LHCN-M2 (cell line): ENCODE measurements around the gene B4GALT6. TPM values are rescaled to one million over a fixed set of nuclear protein-coding genes. Genes with fewer than 3 reads are reported as not detected.

ENCODE experiments used
- DNase-seq: peaks from one replicate; pipeline ENCODE4 v3.0.0-alpha.2; 2012; ENCODE audit warnings: low read depth
- total RNA-seq: library from RNA; depleted of rRNA; stranded (reverse); fragments of >200 nt; gene quantifications from 2 replicates; pipeline ENCODE4 v1.2.3, GENCODE V29; 2014

B4GALT6 gene
- total RNA-seq, 1 experiment from 2014 or later = not detected

DNA sequence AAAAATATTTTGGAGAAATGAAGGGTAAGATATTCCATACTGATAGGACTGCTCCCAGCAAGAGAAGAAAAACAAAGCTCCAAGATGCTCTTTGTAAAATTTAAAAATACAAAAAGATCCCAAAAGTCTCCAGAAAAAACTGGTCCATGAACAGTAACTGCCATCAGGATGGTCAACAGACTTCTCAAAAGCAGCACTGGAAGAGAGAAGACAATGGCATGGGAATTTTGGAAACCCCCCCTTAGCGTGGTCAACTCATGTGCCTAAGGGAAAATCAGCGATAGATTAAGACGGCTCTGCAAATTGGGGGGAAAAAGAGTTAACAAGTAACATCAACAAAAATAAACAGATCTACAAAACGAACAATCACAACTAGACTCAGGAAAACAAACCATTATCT is 23.6 kb downstream of the B4GALT6 start:
- DNase-seq = no peak

GRCh38 chr18:31659576-31660177 is 24.7 kb downstream of the B4GALT6 start:
- DNase-seq = no peak

GRCh38 chr18:31658670-31659575 is 25.5 kb downstream of the B4GALT6 start:
- DNase-seq = no peak

DNA sequence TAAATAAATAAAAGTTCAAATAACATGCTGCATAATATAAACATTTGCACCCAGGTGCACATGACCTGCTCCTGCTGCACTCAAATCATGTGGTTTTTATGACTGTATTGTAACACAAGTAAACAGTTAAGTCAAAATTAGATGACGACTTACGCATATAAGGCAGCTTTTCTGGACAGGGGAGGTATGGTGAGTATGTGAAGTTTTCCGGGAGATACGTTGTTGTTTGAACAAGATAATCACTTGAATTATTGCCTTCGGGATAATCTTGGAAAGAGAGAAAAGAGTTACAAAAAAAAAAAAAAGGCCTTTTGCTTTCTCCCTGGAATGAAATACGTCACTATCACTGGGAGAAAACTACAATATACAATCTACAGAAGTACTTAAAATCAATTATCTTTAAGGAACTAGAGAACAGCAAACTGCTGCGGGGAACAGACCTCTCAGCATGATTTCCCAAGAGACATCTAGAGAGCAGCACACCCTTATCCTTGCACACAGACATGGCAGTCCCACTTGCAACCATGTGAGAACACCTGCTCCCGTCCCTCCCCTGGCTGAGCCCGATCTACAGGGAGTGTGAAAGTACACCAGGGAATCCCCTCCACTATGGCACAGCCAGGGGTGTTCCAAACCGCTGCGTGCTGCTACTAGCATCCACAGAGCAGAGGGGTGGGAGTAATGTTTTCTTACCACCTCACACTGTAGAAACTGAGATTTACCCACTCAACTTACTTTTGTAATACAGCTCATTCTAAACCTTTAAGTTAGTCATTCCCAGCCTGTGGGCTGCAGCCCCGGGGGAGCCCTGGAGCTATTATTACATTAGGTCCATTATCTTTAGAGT is 26.3 kb downstream of the B4GALT6 start:
- DNase-seq = no peak

DNA sequence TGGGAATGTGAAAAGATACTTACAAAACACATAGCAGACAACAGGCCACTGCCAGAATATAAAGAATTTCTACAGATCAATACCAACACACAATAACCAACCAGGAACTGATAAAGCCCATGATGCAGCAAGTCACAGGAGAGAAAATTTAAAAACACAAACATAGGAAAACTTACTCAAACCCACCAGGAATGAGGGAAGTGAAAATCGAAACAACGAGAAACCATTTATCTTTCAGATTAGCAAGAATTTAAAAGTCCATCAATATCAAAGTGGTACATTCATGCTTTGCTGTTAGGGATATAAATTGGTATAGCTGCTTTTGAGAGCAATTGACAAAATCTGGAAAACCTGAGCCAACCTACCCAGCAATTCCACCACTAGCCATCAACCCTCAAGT is 27.6 kb downstream of the B4GALT6 start:
- no peak for DNase-seq

DNA sequence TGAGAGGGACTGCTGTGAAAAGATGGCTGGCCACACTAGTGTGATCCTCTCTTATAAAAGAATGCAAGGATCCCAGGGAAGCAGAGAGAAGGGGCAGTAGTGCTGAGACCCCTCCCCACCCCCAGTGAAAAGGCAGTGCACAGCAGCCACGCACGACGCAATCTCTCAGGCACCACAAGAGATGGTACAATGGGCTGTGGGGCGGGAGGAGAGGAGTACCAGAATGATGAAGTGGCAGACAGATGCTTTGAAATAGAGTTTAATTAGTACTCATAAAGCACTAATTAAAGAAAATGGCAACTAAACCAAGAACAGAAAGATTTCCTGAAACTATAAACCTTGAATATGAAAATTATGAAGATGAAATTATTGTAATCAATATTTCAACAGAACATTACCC is 29.0 kb downstream of the B4GALT6 start:
- no peak for DNase-seq

GRCh38 chr18:31652877-31653276 is 31.5 kb downstream of the B4GALT6 start:
- DNase-seq = no peak

DNA sequence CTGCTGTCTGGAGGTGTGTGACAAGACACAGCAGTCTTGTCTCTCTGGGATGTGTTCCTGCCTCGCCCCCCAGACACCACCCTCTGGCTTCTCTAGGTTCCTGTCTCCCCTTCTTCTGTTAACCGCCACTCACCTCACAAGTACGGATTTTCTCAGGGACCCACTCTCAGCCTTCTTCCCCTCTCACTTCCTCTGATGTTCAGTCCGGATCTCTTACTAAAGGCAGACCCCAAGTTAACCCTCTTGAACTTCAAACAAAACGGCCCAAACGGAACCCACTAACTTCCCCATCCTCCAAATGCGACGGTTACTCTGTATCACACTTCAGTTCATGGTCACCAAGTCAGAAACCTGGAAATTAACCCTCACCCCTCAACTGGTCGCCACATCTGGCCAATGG is 32.0 kb downstream of the B4GALT6 start:
- no peak for DNase-seq

DNA sequence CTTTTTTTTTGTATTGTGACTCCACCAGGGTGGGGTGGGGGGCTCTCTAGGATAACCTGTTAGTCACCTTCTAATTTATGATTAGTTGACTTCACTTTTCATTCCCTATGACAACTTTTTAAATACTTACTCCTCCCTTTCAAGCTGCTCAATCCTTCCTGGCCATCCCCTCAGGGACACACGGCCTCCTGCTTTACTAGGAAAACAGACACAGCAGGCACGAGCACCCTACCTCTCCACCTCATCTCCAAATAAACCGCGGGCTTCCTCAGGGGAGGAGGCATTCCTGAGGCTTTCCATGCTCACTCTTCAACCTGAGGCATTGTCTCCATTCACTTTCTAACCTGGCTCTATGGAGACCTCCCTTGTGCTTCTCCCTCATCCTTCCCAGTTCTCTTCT is 33.0 kb downstream of the B4GALT6 start:
- DNase-seq = no peak

DNA sequence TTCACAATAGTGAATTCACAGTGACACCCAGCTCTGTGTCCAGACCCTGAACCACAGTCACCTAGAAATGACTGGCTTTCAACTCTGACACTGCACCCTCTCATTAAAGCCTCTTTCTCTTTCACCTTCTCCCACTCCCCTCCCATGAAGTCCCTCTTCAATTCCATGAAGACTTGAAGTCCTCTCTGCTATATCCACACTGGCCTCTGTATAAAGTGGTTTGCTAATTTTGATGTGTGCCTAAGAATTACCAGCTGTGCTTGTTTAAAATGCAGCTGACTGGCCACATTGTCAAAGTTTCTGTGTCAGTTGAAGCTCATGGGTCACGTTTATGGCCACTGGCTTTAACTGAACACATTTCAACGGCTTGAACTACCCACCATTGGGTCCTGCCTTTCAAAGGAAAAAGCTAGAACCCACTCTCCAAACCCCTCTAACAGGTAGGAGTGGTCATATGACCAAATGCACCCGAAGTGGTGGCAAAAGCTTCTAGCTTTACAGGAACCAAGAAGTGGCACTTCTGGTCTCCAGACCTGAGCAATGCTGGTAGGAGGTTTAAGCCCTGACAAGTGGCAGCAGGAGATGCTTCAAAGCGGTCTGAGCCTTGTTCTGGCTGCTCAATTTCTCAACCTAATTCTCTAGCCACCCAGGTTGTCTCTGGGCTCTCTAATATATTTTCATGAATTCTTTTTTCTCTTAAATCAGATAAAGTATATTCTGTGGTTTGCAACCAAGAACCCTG is 34.2 kb downstream of the B4GALT6 start:
- DNase-seq = no peak

GRCh38 chr18:31649449-31649848 is 34.9 kb downstream of the B4GALT6 start:
- DNase-seq = no peak

- DNase-seq = no peak
Observed at GRCh38 chr18:31648966-31649429, 35.4 kb downstream of the B4GALT6 start.

- no peak for DNase-seq
Observed at GRCh38 chr18:31648458-31648857, 35.9 kb downstream of the B4GALT6 start.

DNA sequence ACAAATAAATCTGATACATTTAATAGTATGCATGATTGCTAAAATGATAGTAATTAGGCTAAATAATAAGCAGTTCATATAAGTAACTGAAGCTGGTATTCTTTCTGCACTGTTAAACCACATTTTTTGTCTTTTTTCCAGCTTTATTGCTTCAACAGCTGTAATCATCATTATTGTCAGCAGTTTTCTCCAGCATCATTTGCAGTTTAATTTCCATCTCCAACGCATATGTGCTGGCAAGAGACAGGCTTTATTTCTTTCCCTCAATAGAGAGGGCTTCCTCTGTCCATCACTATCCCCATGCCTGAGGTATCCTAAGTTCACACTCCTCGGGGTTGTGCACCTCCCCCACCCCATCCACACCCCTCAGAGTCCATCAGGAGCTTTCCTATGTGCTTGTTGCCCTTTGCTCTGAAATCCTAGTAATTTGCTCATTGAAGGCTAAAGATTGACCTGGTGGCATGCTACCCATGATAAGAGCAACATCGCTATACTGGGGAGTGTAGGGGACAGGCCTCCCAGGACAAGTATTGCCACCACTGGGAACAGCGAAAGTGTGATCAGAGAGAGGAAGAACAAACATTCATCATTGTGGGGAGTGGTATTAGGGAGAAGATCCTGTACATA is 37.1 kb downstream of the B4GALT6 start:
- DNase-seq = no peak

GRCh38 chr18:31646332-31647126 is 37.9 kb downstream of the B4GALT6 start:
- no peak for DNase-seq

- no peak for DNase-seq
Observed at GRCh38 chr18:31645411-31645810, 39.0 kb downstream of the B4GALT6 start.

DNA sequence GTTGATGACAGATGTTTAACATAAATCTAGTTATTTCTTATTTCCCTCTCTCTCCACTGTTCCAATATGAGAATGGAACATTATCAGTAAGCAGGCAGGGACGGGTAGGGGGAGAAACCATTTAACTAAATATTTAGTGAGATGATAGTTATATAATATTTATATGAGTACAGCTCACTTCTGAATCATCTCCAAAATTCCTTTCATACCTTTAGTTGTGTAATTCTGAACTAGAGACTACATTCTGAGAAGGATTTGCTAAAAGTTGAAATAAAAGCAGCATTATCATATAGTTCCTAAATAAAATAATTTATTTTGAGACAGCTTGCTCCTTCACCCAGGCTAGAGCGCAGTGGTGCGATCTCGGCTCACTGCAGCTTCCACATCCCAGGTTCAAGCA is 41.4 kb downstream of the B4GALT6 start:
- no peak for DNase-seq

DNA sequence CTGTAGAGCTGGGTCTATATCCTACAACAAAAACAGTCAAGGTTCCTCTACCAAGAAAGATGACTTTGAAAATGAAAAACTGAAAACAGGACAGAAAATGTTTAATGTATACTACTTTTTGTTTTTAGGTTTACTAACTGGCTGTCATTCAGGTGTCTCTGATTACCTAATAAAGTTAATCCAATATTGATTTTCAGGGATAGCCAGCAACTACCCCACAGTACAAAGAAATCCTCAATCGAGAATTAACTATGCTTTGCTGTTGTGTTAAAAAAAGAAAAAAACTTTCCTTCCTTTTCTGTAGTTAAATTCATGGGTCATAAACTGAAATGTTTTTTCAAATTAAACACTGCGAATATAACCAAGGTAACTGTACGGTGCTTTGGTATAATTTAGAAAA is 46.9 kb downstream of the B4GALT6 start:
- no peak for DNase-seq

DNA sequence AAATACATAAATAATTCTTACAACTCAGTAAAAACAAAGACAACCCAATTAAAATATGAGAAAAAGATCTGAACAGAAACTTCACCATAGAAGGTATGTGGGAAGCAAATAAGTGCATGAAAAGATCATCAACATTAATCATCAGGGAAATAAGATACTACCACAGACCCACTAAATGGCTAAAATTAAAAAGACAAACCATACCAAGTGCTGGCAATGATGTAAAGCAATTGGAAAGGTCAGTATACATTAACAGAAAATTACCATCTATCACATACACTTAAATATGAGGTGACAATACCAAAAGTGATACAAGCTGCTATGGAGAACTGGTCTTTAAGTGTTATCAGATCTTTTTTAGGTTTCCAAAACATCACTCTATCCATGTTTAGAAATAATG is 48.0 kb downstream of the B4GALT6 start:
- no peak for DNase-seq

- no peak for DNase-seq
Observed at GRCh38 chr18:31634331-31634713, 50.1 kb downstream of the B4GALT6 start.
